Common myeloid progenitor, CD34-positive (primary cell): ENCODE results near the gene UNC50.

Source experiments
- CTCF ChIA-PET: fragments of 350-600 bp; sonication (Branson Sonifier 250); formaldehyde crosslinking; loops from one replicate; lab custom pipeline; 2021; ENCODE audit warnings: antibody characterized with exemption; lab: Charles Lee
- POLR2A ChIA-PET: fragments of 350-600 bp; sonication (Branson Sonifier 250); formaldehyde crosslinking; loops from one replicate; lab custom pipeline; 2021; ENCODE audit warnings: antibody characterized with exemption; lab: Charles Lee
- DNase-seq, 3 donors: peaks; one replicate each; pipeline versions ENCODE4 v3.0.0 to v3.0.0-alpha.2; 2013
- H3K27ac ChIP-seq, 2 experiments: 1 replicate in 1 of 2; 2 replicates in 1 of 2; pipeline ENCODE4 v1.7.0; 2013; ENCODE audit warnings: inconsistent platforms in 2 of 2, low read length in 2 of 2, mild to moderate bottlenecking in 2 of 2, low read depth in 1 of 2, moderate library complexity in 1 of 2; ENCODE audit not compliant: severe bottlenecking in 2 of 2, insufficient read depth in 1 of 2, poor library complexity in 1 of 2
- H3K27me3 ChIP-seq, 5 experiments: replicated peaks in 2 of 5; 1 replicate in 3 of 5; 2 replicates in 2 of 5; pipeline versions ENCODE4 v1.6.1 to v1.7.0; 2013; ENCODE audit warnings: low read length in 4 of 5, mild to moderate bottlenecking in 2 of 5, moderate library complexity in 2 of 5, inconsistent platforms in 1 of 5; ENCODE audit not compliant: insufficient read depth in 5 of 5, control insufficient read depth in 4 of 5
- H3K36me3 ChIP-seq, 4 experiments: 1 replicate in 2 of 4; 2 replicates in 2 of 4; pipeline versions ENCODE4 v1.6.1 to v1.7.0; 2013; ENCODE audit warnings: low read length in 3 of 4, control low read depth in 1 of 4, mild to moderate bottlenecking in 1 of 4; ENCODE audit not compliant: control insufficient read depth in 4 of 4, insufficient read depth in 4 of 4
- H3K4me1 ChIP-seq, 4 experiments: 1 replicate in 3 of 4; 2 replicates in 1 of 4; pipeline versions ENCODE4 v1.6.1 to v1.7.1; 2013; ENCODE audit warnings: low read length in 3 of 4, mild to moderate bottlenecking in 3 of 4, control low read depth in 1 of 4, inconsistent platforms in 1 of 4, moderate library complexity in 1 of 4; ENCODE audit not compliant: control insufficient read depth in 4 of 4, insufficient read depth in 4 of 4; ENCODE audit errors: control extremely low read depth in 1 of 4
- H3K4me3 ChIP-seq, 7 experiments: 1 replicate in 4 of 7; 2 replicates in 3 of 7; pipeline versions ENCODE4 v1.5.1 to v1.7.0; 2013; ENCODE audit warnings: mild to moderate bottlenecking in 7 of 7, low read length in 6 of 7, moderate library complexity in 6 of 7, inconsistent platforms in 2 of 7, low read depth in 2 of 7, control low read depth in 1 of 7; ENCODE audit not compliant: insufficient read depth in 4 of 7, control insufficient read depth in 1 of 7; ENCODE audit errors: extremely low read depth in 1 of 7
- H3K9me3 ChIP-seq, 5 experiments: 1 replicate in 4 of 5; 2 replicates in 1 of 5; pipeline versions ENCODE4 v1.6.1 to v1.7.1; 2013; ENCODE audit warnings: low read length in 4 of 5, mild to moderate bottlenecking in 2 of 5, inconsistent platforms in 1 of 5, low read depth in 1 of 5, moderate library complexity in 1 of 5; ENCODE audit not compliant: control insufficient read depth in 4 of 5, insufficient read depth in 2 of 5; ENCODE audit errors: control extremely low read depth in 1 of 5
- WGBS: methylation state at CpG from one replicate; pipeline ENCODE4 v1.1.5; 2013; ENCODE audit not compliant: insufficient coverage; 5-methylcytosine and 5-hydroxymethylcytosine counted together

UNC50 gene

GRCh38 chr2:98563394-98563793 is 45.0 kb upstream of the UNC50 start:
- Histone ChIP-seq H3K4me1 (peaks cover 0 to 20% (median 2%) of the 10 kb centered on the region in 4 experiments), H3K27ac (no peak overlapping the region), H3K4me3 (no peak overlapping the region), H3K27me3 (no peaks in the 10 kb centered on the region), H3K36me3 (peaks cover 2 to 75% (median 42%) of the 10 kb centered on the region in 4 experiments), H3K9me3 (no peaks in the 10 kb centered on the region)
- DNase-seq, result no peak
- WGBS, result 100% methylated on average over 4 of the region's 13 CpGs
- POLR2A ChIA-PET, result no interaction called here
- CTCF ChIA-PET, result no interaction called here

GRCh38 chr2:98564541-98565132 is 43.8 kb upstream of the UNC50 start:
- CTCF ChIA-PET, result interaction anchor here (0.9 kb wide), 1 partner anchor 12 kb away, joined by 3 read pairs; no protein-coding TSS in a partner anchor
- H3K27me3 ChIP-seq, result no peaks in the 10 kb centered on the region

GRCh38 chr2:98565286-98565860 is 43.0 kb upstream of the UNC50 start:
- Histone ChIP-seq H3K27me3 (no peaks in the 10 kb centered on the region), H3K9me3 (no peaks in the 10 kb centered on the region), H3K4me3 (no peak overlapping the region), H3K36me3 (peaks cover 10 to 82% (median 48%) of the 10 kb centered on the region in 4 experiments), H3K4me1 (peaks cover 0 to 6% (median under 1%) of the 10 kb centered on the region in 4 experiments), H3K27ac (no peak overlapping the region)
- WGBS, result 98% methylated on average over 5 of the region's 9 CpGs
- no peak for DNase-seq
- POLR2A ChIA-PET, result no interaction called here
- CTCF ChIA-PET, result interaction anchor here (0.9 kb wide), 1 partner anchor 12 kb away, joined by 3 read pairs; no protein-coding TSS in a partner anchor

More at GRCh38 chr2:98564541-98565132, 43.8 kb upstream of the UNC50 start:
- H3K27ac ChIP-seq, result no peak overlapping the region
- DNase-seq, result peak in 1 of 3 donors; percentile 5
- WGBS, result 96% methylated on average over 13 of the region's 17 CpGs
- peaks cover 8 to 75% (median 44%) of the 10 kb centered on the region in 4 experiments for H3K36me3 ChIP-seq
- peak overlapping the region in 1 of 7 experiments; percentile 31 for H3K4me3 ChIP-seq
- POLR2A ChIA-PET, result no interaction called here
- H3K9me3 ChIP-seq, result no peaks in the 10 kb centered on the region
- H3K4me1 ChIP-seq, result peaks cover 0 to 13% (median 2%) of the 10 kb centered on the region in 4 experiments

- DNase-seq, result no peak
- ChIA-PET POLR2A (no interaction called here), CTCF (no interaction called here)
- no peaks in the 10 kb centered on the region for H3K27me3 ChIP-seq
- 98% methylated on average over 18 of the region's 19 CpGs for WGBS
- H3K9me3 ChIP-seq, result no peaks in the 10 kb centered on the region
- H3K4me1 ChIP-seq, result peaks cover 0 to 3% (median under 1%) of the 10 kb centered on the region in 4 experiments
- no peak overlapping the region for H3K4me3 ChIP-seq
- no peak overlapping the region for H3K27ac ChIP-seq
- H3K36me3 ChIP-seq, result peaks cover 10 to 86% (median 47%) of the 10 kb centered on the region in 4 experiments
These were observed 42.4 kb upstream of the UNC50 start for GRCh38 chr2:98565941-98566340.

GRCh38 chr2:98568161-98568956 is 40.0 kb upstream of the UNC50 start:
- POLR2A ChIA-PET, result no interaction called here
- H3K27me3 ChIP-seq, result no peaks in the 10 kb centered on the region
- no peak overlapping the region for H3K4me3 ChIP-seq
- CTCF ChIA-PET, result interaction anchor here (0.7 to 2.4 kb wide), 7 partner anchors 9 to 268 kb away, joined by 3 to 14 read pairs (median 3); no protein-coding TSS in a partner anchor
- peaks cover 10 to 97% (median 53%) of the 10 kb centered on the region in 4 experiments for H3K36me3 ChIP-seq
- H3K9me3 ChIP-seq, result no peaks in the 10 kb centered on the region
- 98% methylated on average over 8 of the region's 11 CpGs for WGBS
- H3K4me1 ChIP-seq, result no peaks in the 10 kb centered on the region
- H3K27ac ChIP-seq, result no peak overlapping the region
- no peak for DNase-seq

GRCh38 chr2:98569197-98569793 is 39.1 kb upstream of the UNC50 start:
- CTCF ChIA-PET, result interaction anchor here (0.7 to 2.4 kb wide), 8 partner anchors 10 to 267 kb away, joined by 3 to 14 read pairs (median 4); no protein-coding TSS in a partner anchor
- no peak overlapping the region for H3K27ac ChIP-seq
- peaks cover 10 to 95% (median 56%) of the 10 kb centered on the region in 4 experiments for H3K36me3 ChIP-seq
- peak; percentile 22 to 54 (median 47) for DNase-seq
- POLR2A ChIA-PET, result no interaction called here
- H3K9me3 ChIP-seq, result no peaks in the 10 kb centered on the region
- WGBS, result 75% methylated on average over 17 of the region's 19 CpGs
- no peak overlapping the region for H3K4me3 ChIP-seq
- no peaks in the 10 kb centered on the region for H3K27me3 ChIP-seq
- H3K4me1 ChIP-seq, result no peaks in the 10 kb centered on the region
